Spleen (tissue), 11 donors: Measurements from ENCODE around the gene CD36. TPM values are rescaled to one million over a fixed set of nuclear protein-coding genes. Genes with fewer than 3 reads are reported as not detected.

Experiments
- DNase-seq: peaks from one replicate; pipeline ENCODE4 v3.0.0-alpha.2; 2020
- H3K27ac ChIP-seq, 8 donors: fragments of 200-600 bp; sonication (generic) in 7 of 8; 1 replicate in 4 of 8; 2 replicates in 4 of 8; pipeline versions ENCODE4 v1.5.0 to v1.8.0; 2016 to 2021; ENCODE audit warnings: inconsistent platforms in 4 of 8, mild to moderate bottlenecking in 4 of 8, moderate library complexity in 1 of 8
- H3K27me3 ChIP-seq, 7 donors: fragments of 200-600 bp; sonication (generic) in 6 of 7; replicated peaks in 1 of 7; 1 replicate in 4 of 7; 2 replicates in 3 of 7; pipeline versions ENCODE4 v1.5.0 to v1.8.0; 2016 to 2021; ENCODE audit warnings: inconsistent platforms in 3 of 7, mild to moderate bottlenecking in 1 of 7
- H3K36me3 ChIP-seq, 6 donors: fragments of 200-600 bp; sonication (generic) in 5 of 6; 1 replicate in 4 of 6; 2 replicates in 2 of 6; pipeline versions ENCODE4 v1.5.0 to v1.8.0; 2016 to 2021; ENCODE audit warnings: inconsistent platforms in 2 of 6
- H3K4me1 ChIP-seq, 6 donors: fragments of 200-600 bp; sonication (generic) in 5 of 6; 1 replicate in 3 of 6; 2 replicates in 3 of 6; pipeline versions ENCODE4 v1.5.0 to v1.8.0; 2016 to 2021; ENCODE audit warnings: inconsistent platforms in 3 of 6
- H3K4me3 ChIP-seq, 8 donors: fragments of 200-600 bp; sonication (generic) in 7 of 8; 1 replicate in 4 of 8; 2 replicates in 4 of 8; pipeline versions ENCODE4 v1.5.0 to v1.8.0; 2016 to 2021; ENCODE audit warnings: inconsistent platforms in 4 of 8, mild to moderate bottlenecking in 4 of 8, moderate library complexity in 2 of 8
- H3K9me3 ChIP-seq, 8 donors: fragments of 200-600 bp; sonication (generic) in 7 of 8; 1 replicate in 4 of 8; 2 replicates in 4 of 8; pipeline versions ENCODE4 v1.5.0 to v1.8.0; 2016 to 2021; ENCODE audit warnings: inconsistent platforms in 4 of 8
- CTCF ChIP-seq, 11 experiments: fragments of 200-600 bp in 7 of 11; fragments of 450-650 bp in 4 of 11; sonication (generic) in 4 of 11; IDR thresholded peaks in 8 of 11; conservative IDR thresholded peaks in 3 of 11; 1 replicate in 7 of 11; 2 replicates in 4 of 11; pipeline versions ENCODE4 v1.4.0 to v1.8.0; 2016 to 2021; ENCODE audit warnings: antibody characterized with exemption in 11 of 11, inconsistent platforms in 4 of 11, mild to moderate bottlenecking in 1 of 11
- POLR2A ChIP-seq, 3 donors: fragments of 450-650 bp; IDR thresholded peaks; one replicate each; pipeline ENCODE4 v1.5.1; 2017; ENCODE audit warnings: antibody characterized with exemption in 3 of 3, mild to moderate bottlenecking in 1 of 3
- POLR2AphosphoS5 ChIP-seq, 3 donors: sonication (generic); formaldehyde crosslinking; IDR thresholded peaks; one replicate each; pipeline ENCODE4 v1.5.1; 2017; ENCODE audit warnings: antibody characterized with exemption in 3 of 3
- WGBS, 5 donors: extraction: QIAGEN DNeasy Blood & Tissue Kit in 3 of 5; methylation state at CpG; one replicate each; pipeline versions ENCODE4 v1.1.5 to v1.1.7; 2013 to 2018; 5-methylcytosine and 5-hydroxymethylcytosine counted together
- intact Hi-C: fragments of 100-400 bp; cut with DNase I; formaldehyde crosslinking; loops from one replicate; pipeline ENCODE4 v1.15.0; 2023; ENCODE audit warnings: low total_unique reads
- polyA plus RNA-seq, 3 donors: library from polyadenylated mRNA; stranded (reverse); fragments of 200-250 nt; gene quantifications; one replicate each; pipeline ENCODE4 v1.2.1, GENCODE V29; 2013
- total RNA-seq, 7 donors: library from RNA; depleted of rRNA in 3 of 7; stranded (reverse); fragments of >200 nt in 3 of 7; fragmentation: NEBNext Ultra II Directional in 4 of 7; extraction: Animal tissue kit (Norgen Biotek cat#: 25700) in 4 of 7; gene quantifications; one replicate each; pipeline versions ENCODE4 v1.1.0 to v1.2.1, GENCODE V29; 2016 to 2021
- donor health status: healthy with polysubstance abuse.
- donor health status: DM: no; HTN: no; CAD: no; lungs with moderate emphysema.
- donor health status: DM: no; HTN: no; CAD: no.
- donor health status: Bipolar disorder and iron deficiency.
- donor health status: healthy.
- donor health status: DM: no; HTN: no; CAD: no.
- donor health status: DM: yes; HTN: yes; CAD: no.

Gene CD36
- total and polyA plus RNA-seq, 10 donors, result 35.7 to 1,075 (median 595) TPM

- TF ChIP-seq POLR2A (IDR thresholded peaks at IDR 0.05), result no peak
- no peak for TF ChIP-seq POLR2AphosphoS5 (IDR thresholded peaks at IDR 0.05)
- TF ChIP-seq CTCF (IDR thresholded peaks at IDR 0.05 in 8 of 11, conservative IDR thresholded peaks at IDR 0.05 in 3 of 11), result no peak
- H3K27ac ChIP-seq, result peak overlapping the region; percentile 30 to 84 (median 72)
- peaks cover 4 to 55% (median 32%) of the 10 kb centered on the region in 6 donors for H3K4me1 ChIP-seq
- no peak for DNase-seq
- no peaks in the 10 kb centered on the region for H3K36me3 ChIP-seq
- intact Hi-C loops, result no loop called here
- no peaks in the 10 kb centered on the region for H3K9me3 ChIP-seq
- peak overlapping the region in 3 of 8 donors; percentile 29 to 64 (median 39) for H3K4me3 ChIP-seq
- H3K27me3 ChIP-seq, result no peaks in the 10 kb centered on the region
- WGBS, 5 donors, result 26 to 58% (median 56%) methylated on average over 2 of the region's 2 CpGs
Observed at GRCh38 chr7:80637454-80637853, 988 bp upstream of the CD36 start.

DNA sequence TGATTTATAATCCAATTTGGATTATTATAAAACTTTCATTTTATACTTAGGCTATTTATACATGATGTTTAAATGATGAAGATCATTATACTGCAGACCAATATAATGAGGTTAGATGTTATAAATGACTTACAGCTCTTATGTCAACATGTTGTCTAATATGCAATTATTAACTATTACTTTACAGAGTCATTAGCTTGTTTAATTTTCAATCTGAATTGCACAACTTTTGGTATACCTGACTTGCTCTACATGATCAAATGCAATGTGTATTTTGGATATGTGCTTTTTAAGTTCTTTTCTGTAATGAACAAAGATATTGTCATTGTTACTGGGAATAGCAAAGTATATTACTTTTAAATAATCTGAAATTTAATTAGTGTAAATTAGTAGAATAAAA lies 569 bp downstream of the CD36 start:
- TF ChIP-seq CTCF (IDR thresholded peaks at IDR 0.05 in 8 of 11, conservative IDR thresholded peaks at IDR 0.05 in 3 of 11) (no peak), POLR2A (IDR thresholded peaks at IDR 0.05) (no peak), POLR2AphosphoS5 (IDR thresholded peaks at IDR 0.05) (no peak)
- Histone ChIP-seq H3K27ac (peak overlapping the region; percentile 44 to 84 (median 72)), H3K9me3 (no peaks in the 10 kb centered on the region), H3K27me3 (no peaks in the 10 kb centered on the region), H3K4me1 (peaks cover 0 to 52% (median 30%) of the 10 kb centered on the region in 6 donors), H3K36me3 (no peaks in the 10 kb centered on the region), H3K4me3 (peak overlapping the region; percentile 7 to 64 (median 28))
- intact Hi-C loops, result no loop called here
- no peak for DNase-seq

- H3K9me3 ChIP-seq, result no peaks in the 10 kb centered on the region
- WGBS, 5 donors, result 41 to 81% (median 61%) methylated on average over 1 of the region's 1 CpG
- TF ChIP-seq POLR2A (IDR thresholded peaks at IDR 0.05), result no peak
- TF ChIP-seq CTCF (IDR thresholded peaks at IDR 0.05 in 8 of 11, conservative IDR thresholded peaks at IDR 0.05 in 3 of 11), result no peak
- TF ChIP-seq POLR2AphosphoS5 (IDR thresholded peaks at IDR 0.05), result no peak
- H3K36me3 ChIP-seq, result no peaks in the 10 kb centered on the region
- H3K27ac ChIP-seq, result peak overlapping the region in 7 of 8 donors; percentile 44 to 84 (median 76)
- H3K4me3 ChIP-seq, result peak overlapping the region in 6 of 8 donors; percentile 7 to 64 (median 32)
- no peak for DNase-seq
- H3K4me1 ChIP-seq, result peaks cover 0 to 39% (median 21%) of the 10 kb centered on the region in 6 donors
- intact Hi-C loops, result no loop called here
- H3K27me3 ChIP-seq, result no peaks in the 10 kb centered on the region
Observed at GRCh38 chr7:80640846-80641245, 2.4 kb downstream of the CD36 start.

GRCh38 chr7:80641548-80641947 lies 3.1 kb downstream of the CD36 start:
- H3K4me3 ChIP-seq, result peak overlapping the region in 5 of 8 donors; percentile 7 to 64 (median 36)
- no peak for DNase-seq
- no peaks in the 10 kb centered on the region for H3K27me3 ChIP-seq
- peak overlapping the region in 7 of 8 donors; percentile 44 to 84 (median 76) for H3K27ac ChIP-seq
- TF ChIP-seq POLR2AphosphoS5 (IDR thresholded peaks at IDR 0.05) (no peak), CTCF (IDR thresholded peaks at IDR 0.05 in 8 of 11, conservative IDR thresholded peaks at IDR 0.05 in 3 of 11) (no peak), POLR2A (IDR thresholded peaks at IDR 0.05) (no peak)
- peaks cover 0 to 6% (median 0%) of the 10 kb centered on the region in 6 donors for H3K36me3 ChIP-seq
- intact Hi-C loops, result no loop called here
- peaks cover 0 to 32% (median 16%) of the 10 kb centered on the region in 6 donors for H3K4me1 ChIP-seq
- H3K9me3 ChIP-seq, result no peaks in the 10 kb centered on the region
